ENCODE results near the gene LPAR2.

Gene LPAR2

DNA sequence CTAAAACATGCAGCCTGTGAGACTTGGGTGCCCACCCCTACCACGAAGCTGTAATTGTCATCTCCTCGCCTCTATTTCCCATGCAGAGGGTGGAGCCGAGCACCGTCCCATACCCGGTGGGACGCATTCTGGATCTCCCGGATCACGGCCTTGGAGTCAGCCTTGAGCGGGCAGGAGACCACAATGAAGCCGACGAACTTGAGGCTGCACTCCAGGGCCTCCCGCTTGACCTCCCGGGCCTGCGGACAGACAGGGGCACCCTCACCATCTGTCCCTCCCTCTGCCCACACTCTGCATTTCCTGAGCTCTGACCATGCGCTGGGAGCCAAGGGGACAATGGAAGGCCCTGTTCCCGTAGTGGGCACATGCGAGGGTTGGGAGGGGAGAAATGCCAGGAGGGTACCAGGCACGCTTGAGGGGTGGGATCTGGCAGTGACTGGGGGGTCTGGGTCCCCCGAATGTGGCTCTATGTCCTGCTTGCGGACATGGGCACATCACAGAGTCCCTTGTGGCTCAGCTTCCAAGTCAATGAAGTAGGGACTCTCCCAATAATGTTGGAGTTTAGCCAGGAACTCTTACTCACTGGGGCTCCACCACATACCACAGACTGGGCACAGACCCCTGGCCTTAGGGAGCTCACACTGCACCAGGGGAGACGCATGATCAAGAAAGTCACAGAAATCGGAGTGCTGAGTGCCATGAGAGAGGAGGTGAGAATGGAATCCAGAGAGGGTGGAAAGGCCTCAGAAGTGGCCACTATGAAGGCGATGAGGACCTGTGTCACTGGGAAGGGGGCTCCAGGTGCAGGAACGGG lies 24.7 kb upstream of the LPAR2 start:
- no peak for DNase-seq

DNA sequence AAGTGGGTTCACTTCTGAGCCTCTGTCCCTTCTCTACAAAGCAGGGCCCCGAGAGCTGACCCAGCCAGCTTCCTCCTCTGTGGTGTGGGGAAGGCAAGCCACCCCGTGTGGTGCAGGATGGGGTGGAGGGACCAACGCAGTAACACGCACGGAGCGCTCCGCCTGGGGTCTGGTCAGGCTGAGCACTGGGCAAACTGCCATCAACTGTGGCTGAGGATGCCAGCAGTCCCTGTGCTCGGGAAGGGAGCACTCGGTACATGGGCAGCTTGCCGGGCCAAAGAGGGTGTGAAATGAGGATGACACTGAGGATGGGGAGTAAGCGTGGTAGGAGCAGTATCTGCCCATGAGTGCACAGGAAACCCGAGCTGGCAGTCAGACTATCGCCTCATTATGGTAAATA lies 23.1 kb upstream of the LPAR2 start:
- DNase-seq = no peak

DNA sequence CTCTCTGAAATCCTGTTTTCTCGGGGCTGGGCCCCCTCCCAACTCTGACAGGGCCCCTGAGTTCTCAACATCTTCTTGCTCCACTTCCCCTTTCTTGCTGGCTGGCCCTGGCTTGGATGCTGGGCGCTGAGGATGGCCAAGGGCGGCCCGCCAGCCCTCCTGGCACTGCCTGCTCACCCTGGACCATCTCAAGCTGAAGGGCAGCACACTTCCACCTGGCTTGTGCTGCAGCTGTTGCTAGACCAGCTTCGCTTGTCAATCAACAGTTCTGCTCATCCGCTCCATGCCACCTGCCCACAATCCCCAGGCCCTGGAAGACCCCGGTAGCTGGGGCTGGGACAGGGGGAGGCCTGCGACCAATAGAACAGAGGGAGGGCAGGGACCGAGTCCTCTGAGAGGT lies 22.3 kb upstream of the LPAR2 start:
- DNase-seq = no peak

DNA sequence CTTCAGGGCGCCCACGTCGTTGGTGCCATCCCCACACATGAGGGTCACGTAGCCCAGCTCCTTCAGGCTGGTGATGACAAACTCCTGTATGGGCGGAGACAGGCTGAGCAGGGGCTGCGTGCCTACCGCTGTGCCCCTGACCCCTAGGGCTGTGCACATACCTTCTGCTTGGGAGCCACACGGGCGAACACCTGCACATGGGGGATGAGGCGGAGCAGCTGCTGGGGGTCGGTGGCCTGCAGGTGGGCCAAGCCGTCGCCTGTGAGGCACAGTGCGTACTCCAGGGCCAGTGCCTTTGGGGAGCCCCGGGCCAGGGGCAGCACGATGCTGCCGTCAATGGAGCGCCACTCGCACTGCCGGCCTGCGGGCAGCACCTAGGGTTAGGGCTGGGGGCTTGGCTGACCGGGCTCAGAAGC lies 21.6 kb upstream of the LPAR2 start:
- no peak for DNase-seq

DNA sequence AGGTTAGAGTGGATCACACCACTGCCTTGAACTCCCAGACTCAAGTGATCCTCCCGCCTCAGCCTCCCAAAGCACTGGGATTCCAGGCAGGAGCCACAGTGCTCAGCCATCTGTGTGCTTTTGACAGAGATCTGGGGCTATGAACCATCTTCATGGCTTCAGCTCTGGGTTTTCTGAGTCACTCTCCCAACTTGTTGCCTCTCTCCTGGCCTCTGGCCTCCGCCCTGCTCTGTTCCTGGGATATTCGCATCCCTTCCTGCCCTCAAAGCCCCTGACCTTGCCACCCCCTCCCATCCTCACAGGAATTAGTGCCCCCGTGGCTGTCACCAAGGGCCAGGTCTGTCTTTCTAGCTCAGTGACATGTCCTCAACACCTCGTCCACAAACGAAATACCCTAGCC lies 21.1 kb upstream of the LPAR2 start:
- no peak for DNase-seq

DNA sequence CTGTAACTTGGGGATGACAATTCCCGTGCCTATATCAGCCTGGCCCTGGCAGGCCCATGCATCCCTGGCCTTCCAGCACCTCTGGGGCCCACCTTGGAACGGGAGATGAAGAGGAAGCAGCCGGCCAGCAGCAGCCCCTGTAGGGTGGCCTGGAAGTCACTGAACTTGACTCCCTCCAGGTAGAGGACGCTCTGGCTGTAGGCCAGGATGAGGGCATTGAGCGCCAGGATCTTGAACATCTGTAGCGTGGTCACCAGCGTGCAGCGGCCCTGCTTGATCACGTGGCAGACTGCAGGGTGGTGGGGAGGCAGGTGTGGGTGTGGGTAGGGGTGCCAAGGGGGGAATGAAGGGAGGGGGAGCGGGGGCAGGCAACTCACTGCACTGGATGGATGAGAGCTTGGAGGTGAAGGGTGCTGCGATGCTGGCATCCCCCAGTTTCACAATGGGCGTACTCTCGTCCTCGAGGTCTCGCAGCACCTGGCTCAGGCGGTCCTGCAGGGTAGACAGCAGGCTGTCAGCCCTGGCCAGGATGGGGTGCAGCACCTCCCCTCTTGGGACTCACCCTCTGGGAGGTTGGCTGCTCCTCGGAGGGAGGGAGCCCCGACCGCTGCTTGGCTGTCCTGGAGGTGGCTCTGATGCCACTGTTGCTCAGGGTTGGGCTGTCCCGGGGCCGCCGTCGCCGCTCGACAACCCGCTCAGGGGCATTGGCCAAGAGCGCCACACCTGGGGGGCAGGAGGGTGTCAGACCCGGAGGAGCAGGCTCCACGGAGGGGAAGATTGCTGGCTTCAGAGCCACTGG lies 19.2 kb upstream of the LPAR2 start:
- DNase-seq = no peak

DNA sequence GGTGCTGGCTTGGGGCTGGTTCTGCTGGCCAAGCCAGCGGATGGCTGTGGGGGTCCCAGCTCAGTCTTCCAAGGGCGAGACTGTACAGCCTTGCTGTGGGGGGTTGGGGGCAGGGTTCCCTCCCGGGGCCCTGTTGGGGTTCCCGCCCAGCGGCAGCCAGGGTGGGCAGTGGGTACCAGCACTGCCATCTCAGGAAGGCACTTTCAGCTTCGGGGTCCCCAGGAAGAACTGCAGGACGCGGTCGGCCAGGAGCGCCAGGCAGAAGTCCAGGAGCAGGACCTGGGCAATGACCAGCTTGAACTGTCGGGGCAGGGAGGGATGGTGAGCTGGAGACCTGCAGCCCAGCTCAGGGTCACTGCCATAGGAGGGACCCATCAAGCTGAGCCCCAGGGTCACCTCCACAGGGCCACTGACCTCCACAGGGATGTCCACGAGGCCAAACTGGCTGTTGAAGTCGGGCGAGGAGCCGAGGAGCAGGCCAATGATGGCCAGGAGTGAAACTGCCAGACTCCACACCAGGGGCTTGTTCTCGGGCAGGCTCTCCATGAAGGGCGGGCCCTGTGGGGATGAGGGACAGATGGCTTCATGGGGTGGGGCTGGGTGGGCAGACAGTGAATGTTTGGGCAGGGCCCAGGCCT lies 17.3 kb upstream of the LPAR2 start:
- no peak for DNase-seq

DNA sequence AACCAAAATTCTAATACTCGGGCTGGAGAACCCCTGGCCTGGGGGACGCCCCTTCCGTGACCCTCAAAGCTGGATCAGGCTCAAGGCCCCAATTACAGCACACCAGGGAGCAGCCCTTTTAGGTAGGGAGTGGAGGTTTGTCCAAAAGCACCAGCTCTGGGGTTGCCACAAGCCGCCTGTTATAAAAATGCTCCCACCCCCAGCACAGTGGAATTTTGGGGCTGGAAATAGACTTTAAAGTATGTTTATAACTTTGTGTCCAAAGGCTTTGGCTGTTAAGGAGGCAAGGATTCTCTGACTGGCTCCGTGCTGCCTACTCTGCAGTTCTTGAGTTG lies 16.0 kb upstream of the LPAR2 start:
- no peak for DNase-seq

DNA sequence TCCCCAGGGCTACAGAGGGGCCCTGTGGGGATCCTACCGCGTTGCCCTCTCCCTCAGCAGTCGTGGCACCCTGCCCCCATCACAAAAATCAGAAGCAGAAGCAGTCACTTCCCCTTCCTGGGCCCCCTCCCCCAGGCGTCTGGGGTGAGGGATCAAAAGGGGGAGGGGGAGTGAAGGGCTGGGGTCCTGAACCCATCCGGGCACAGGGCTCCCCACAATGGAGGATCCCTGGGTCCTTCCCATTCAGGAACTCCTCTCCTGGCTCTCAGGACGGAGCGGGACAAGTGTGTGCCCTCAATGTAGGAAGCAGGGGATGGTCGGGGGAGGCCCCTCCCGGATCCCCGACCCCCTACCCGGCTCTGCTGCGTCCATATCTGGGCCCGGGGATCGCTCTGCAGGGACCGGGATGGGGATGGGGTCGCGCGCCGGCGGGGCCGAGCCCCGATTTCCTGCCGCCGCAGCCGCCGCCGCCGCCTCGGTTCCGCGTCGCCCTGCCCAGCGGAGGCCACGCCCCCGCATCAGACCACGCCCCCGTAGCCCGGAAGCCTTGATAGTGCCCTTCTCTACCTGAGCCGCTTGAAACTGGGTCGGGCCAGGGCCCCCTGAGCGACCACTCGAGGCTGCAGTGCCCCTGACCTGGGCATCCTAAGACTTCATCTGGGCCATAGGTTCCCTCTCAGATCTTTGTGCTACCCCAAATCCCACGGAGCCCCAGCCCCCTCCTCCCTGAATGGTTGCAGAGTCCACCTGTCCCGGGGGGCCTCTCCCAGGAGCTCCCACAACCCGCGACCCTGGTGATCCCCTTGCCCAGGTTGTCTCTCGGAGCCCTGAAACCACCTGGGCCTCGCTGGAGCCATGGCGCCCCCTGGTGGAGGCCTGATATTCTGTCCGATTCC lies 15.4 kb upstream of the LPAR2 start, which contains the start of gene GMIP:
Gene GMIP, minus strand, starts transcription at position 500 of the 896 bp plus-strand sequence. Its CDS starts 128 bp downstream, at position 372.
- DNase-seq = peak; percentile 88

DNA sequence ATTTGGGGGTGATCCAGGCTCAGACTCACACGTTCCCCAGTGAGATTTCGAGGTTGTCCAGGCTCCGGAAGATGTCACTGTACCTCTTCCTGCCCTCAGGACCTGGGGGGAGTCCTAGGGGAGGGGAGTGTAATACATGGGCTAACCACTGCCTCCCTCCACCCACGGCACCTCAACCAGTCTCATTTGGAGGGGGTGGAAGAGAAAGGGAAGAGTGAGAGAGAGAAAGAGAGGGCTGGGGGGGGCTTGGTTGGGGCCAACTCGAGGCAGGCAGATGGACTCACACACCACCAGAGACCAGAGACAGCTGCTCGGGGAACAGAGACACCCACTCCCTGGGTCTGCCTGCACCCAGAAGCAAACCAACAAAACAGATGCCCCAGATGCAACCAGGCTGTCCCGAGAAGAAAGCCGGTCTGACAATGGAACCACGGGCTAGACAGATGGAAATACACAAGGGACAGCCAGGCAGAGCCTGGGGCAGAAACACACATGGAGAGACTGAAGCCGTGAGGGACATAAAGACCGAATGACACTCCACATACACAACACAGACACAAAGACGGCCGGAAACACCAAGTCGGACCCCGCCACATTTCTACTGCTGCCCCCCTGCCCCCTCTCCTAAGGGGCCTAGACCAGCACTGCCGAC lies 14.6 kb upstream of the LPAR2 start:
- peak; percentile 70 for DNase-seq

DNA sequence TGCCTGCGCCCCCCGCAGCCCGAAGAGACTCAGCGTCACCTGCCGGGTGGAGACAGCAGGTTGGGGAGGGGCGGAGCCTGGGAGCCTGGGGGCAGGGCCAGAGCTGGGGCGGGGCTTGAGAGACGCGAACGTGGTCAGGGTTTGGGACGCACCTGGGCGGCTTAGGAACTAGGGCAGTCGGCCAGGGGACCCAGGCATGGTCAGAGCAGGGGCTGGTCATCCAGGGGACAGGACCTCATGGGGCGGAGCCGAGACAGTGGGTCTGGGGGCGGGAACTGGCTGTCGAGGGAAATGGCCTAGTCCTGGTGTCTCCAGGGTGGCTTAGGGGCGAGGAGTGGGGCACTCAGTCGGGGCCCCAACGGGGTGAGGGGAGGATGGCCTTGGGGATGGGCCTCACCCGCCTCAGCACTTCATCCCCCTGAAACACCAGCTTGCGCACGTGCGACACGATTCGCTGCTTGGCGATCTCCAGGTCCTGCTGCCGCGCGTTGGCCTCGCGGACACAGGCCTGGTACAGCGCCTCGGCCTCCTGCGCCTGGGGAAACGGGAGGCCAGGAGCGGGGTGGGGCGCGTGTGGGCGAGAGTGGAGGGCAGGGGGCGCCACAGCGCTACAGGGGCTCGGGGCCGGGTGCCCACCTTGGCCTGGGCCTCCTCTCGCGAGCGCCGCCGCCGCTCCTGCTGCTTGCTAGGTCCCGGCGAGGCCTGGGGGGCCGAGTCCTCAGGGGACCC lies 9.7 kb upstream of the LPAR2 start:
- no peak for DNase-seq

DNA sequence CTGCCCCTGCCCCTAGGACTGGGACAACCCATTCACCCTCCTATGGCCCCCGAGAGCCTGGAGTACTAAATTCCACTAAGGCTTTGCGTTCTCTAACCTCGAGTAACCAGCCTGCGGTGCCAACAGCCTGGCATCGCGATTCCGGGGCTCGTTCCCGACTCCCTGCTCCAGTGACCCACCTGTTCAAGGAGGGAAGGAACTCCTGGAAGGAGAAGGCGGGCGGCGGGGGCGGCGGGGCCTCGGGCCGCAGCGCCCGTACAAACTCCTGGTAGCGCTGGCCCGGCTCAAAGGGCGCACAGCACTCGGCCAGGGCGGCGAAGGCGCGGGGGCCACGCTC lies 9.1 kb upstream of the LPAR2 start:
- no peak for DNase-seq

DNA sequence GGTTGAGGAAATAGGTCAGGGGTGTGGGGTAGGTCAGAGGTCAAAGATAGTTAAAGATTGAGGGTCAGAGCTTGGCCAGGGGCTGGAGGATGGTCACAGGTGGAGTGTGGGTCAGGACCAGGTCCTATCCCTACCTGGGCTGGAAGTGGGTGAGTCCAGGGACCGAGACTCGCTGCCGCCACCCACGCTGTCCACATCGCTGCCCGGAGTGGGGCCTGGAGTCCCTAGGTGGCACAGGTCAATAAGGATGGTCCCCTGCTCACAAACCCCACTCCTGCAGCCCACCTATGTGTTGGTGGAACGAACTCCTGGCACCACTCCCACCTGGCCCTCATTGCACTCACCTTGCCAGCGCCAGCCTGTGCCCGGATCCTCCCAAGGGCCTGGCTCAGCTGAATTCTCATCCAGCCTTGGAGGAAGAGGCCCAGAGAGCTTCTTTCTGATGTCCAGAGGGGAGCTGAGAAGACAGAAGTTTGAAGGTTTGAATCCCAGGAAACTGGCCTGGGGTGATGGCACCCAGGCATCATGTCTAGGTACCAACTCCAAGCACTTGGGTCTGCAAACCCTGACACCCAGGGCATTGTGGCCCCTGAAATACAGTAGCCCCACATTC lies 8.7 kb upstream of the LPAR2 start:
- DNase-seq = no peak

DNA sequence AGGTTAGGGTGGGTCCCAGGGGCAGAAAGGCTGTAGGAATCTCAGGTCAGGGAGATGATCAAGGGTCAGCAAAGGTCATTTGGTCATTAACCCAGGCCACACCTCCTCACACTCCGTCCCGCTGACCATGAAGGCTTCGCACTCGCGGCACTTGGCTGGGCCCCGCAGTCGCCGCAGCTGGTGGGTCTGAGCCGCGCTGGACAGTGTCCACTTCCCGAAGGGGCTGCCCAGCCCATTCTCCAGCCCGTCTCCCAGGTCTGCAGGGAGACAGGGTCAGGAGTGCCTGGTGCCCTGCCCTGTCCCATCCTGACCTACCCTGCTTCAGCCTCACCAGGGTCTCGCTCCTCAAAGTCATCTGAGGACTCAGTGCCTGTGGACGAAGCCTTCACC lies 7.3 kb upstream of the LPAR2 start:
- DNase-seq = no peak

DNA sequence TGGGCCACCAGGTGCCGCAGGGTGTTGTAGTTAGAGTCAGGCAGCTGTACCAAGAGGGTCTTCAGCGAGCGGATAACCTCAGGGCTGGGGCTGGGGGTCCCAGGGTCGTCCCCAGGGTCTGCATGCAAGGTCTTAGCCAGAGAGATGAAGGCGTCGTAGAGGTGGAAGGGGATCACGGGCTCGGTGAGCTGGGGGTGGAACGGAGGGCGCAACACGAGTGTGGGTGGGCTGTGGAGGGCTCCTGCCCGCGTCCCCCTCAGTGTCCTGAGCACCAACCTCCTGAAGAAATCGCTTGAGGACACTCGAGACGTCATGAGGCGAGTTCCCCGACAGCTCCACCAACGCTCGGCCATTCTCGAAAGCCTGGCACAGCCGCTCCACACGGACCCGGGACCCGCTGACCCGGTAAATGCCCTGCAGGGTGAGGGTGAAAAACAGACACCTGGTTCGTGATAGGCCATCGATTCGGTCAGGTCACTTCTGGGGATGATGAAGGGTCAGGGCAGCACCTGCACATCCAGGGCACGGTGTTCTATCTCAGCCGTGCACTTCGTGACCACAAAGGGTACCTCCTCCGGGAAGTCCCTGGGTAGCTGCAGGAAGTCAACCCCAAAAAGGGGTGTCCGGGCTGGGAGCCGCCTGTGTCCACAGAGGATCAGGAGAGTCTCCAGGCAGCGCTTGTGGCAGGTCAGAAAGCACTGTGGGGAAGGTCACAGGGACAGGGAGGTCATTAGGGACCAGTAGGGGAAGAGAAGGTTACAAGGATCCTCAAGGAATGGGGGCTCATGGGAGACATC lies 6.7 kb upstream of the LPAR2 start:
- DNase-seq = no peak

DNA sequence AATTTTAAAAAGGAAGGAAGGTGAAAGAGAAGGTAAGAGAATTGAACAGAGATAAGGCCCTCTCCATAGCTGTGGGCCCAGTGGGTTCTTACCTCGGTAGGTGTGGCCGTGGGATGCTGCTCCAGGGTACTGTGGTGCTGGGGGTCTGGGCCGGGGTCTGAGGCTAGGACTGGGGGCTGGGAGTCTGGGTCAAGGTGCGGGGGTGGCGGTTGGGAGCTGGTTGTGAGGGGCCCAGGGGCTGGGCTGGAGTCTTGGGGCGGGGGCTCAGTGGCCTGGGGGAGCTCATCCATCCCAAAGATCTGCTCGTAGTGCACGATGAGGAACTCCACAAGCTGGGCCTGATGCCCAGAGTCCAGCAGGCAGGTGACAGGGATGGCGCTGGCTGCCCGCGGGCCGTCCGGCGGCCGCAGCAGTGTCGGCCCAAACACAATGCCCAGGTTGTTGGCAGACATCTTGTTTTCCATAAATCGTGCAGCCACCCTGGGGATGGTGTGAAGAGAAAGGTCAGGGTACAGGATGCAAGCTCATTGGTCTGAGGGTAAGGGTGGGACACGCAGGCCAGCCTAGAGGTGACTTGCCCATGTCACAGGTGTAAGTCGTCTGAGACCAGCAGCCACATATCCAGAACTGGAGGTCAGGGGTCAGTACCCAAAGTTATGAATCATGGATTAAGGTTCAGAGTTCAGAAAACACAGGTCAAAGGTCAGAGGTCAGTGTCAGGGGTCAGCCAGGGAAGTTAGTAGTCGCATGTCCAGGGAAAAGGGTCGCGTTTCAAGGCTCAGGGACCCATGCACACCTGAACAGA lies 5.9 kb upstream of the LPAR2 start:
- DNase-seq = no peak

DNA sequence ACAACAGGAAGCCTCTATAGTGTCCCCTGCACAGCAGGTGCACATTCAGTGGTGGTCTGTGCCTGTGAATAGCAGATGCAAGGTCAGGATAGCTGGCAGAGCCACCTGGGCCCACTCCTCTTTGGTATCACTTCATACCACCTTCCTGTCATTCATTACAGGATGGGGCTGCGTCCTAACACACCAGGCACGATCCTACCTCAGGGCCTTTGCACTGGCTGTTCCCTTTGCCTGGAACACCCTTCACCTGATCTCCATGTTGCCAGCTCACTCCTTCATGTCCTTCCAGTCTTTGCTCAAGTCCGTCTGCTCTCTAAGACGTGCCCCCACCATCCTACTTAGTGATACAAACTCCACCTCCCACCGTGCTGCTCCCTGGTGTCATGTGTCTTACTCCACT lies 4.6 kb upstream of the LPAR2 start:
- DNase-seq = no peak

DNA sequence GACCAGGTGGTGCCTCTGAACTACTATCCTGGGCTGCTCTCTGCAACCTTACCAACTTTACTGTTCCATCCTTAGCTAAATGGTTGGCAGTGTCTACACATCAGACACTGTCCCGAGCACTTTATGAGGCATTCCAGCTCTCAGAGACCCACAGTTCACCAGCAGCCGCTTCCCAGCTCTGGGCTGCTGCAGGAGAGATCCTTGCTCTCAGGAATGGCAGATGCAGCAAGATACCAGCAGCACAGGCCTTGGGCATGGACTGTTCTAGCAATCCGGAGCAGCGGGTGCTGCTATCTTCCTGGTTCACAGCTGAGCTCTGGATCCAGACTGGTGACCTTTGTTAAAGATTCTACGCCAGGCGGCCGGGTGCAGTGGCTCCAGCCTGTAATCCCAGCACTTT lies 3.3 kb upstream of the LPAR2 start:
- DNase-seq = no peak

DNA sequence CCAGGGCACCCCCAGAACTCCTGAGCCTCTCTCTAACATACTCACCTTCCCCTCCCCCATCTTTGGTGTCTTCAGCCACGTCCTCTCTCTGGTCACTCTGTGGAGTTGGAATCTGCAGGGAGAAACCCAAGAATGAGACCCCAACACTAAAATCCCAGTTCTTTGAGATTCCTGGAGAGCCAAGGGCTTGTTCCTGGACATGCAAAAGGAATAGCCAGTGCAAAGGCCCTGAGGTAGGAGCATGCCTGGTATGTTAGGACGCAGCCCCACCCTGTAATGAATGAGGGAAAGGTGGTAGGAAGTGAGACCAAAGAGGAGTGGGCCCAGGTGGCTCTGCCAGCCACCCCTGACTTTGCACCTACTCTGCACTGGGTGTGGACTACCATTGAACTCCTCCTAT lies 2.4 kb upstream of the LPAR2 start:
- no peak for DNase-seq

DNA sequence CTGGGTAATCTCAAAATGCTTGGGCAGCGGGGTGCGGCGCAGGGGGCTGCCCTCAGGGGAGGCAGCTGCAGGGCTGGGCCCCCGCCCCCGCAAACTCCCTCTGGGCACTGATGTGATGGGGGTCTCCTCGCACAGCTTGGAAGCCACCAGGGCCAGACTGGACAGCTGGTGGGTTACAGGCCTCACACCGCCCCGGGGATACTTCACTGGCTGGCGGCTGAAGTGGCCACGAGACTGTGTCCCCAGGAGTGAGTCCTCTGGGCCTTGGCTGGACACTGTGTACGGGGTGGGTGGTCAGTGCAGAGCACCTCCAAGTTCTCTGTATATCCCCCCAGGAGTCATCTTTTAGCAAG lies 2.0 kb upstream of the LPAR2 start:
- no peak for DNase-seq
